Spinal cord (tissue), 10 donors: ENCODE measurements around the gene NR2C1. TPM values are rescaled to one million over a fixed set of nuclear protein-coding genes. Genes with fewer than 3 reads are reported as not detected.

ENCODE experiments used
- DNase-seq, 6 donors: peaks; one replicate each; pipeline versions ENCODE4 v3.0.0 to v3.0.0-alpha.2; 2013 to 2015; ENCODE audit warnings: low spot score in 6 of 6, low read depth in 4 of 6
- H3K27ac ChIP-seq: one replicate; pipeline ENCODE4 v1.5.1; 2013; ENCODE audit warnings: low read depth, low read length, control low read depth
- H3K27me3 ChIP-seq: one replicate; pipeline ENCODE4 v1.6.1; 2013; ENCODE audit warnings: low read length; ENCODE audit not compliant: control insufficient read depth, insufficient read depth
- H3K36me3 ChIP-seq: one replicate; pipeline ENCODE4 v1.6.1; 2013; ENCODE audit warnings: low read length; ENCODE audit not compliant: control insufficient read depth, insufficient read depth
- H3K4me1 ChIP-seq: one replicate; pipeline ENCODE4 v1.6.1; 2013; ENCODE audit warnings: low read length; ENCODE audit not compliant: control insufficient read depth, insufficient read depth
- H3K4me3 ChIP-seq: one replicate; pipeline ENCODE4 v1.5.1; 2013; ENCODE audit warnings: low read depth, low read length, control low read depth
- H3K9me3 ChIP-seq: one replicate; pipeline ENCODE4 v1.6.1; 2013; ENCODE audit warnings: low read length; ENCODE audit not compliant: control insufficient read depth, insufficient read depth
- WGBS: methylation state at CpG from one replicate; pipeline ENCODE4 v1.1.5; 2013; ENCODE audit warnings: missing lambda C conversion rate; ENCODE audit not compliant: insufficient coverage; 5-methylcytosine and 5-hydroxymethylcytosine counted together
- polyA plus RNA-seq, 2 donors: library from polyadenylated mRNA; unstranded; fragments of 120-200 nt; gene quantifications; one replicate each; pipeline ENCODE4 v1.2.1, GENCODE V29; 2013; ENCODE audit not compliant: insufficient read length in 2 of 2
- total RNA-seq, 2 donors: library from RNA; depleted of rRNA in 1 of 2; stranded (reverse); fragments of 120-200 nt in 1 of 2; fragments of >200 nt in 1 of 2; gene quantifications; one replicate each; pipeline versions ENCODE4 v1.2.3 to v1.2.4, GENCODE V29; 2013 to 2014
- donor health status: healthy.

NR2C1 gene
- total and polyA plus RNA-seq, 4 donors = 50.6 to 76.1 (median 69.2) TPM

GRCh38 chr12:95089462-95089861 lies 16.0 kb upstream of the NR2C1 start:
- no CpG with 5 or more reads among the region's 1 CpG for WGBS
- no peak overlapping the region for H3K27ac ChIP-seq
- H3K4me3 ChIP-seq = no peak overlapping the region
- no peaks in the 10 kb centered on the region for H3K4me1 ChIP-seq
- peaks cover 2% of the 10 kb centered on the region for H3K36me3 ChIP-seq
- DNase-seq = peak in 1 of 6 donors; percentile 21
- no peaks in the 10 kb centered on the region for H3K9me3 ChIP-seq
- no peaks in the 10 kb centered on the region for H3K27me3 ChIP-seq

- Histone ChIP-seq H3K27me3 (no peaks in the 10 kb centered on the region), H3K27ac (no peak overlapping the region), H3K9me3 (no peaks in the 10 kb centered on the region), H3K4me1 (no peaks in the 10 kb centered on the region), H3K36me3 (peaks cover 2% of the 10 kb centered on the region), H3K4me3 (no peak overlapping the region)
- no CpG with 5 or more reads among the region's 3 CpGs for WGBS
- DNase-seq = peak in 1 of 6 donors; percentile 18
Observed at GRCh38 chr12:95088379-95088778, 15.0 kb upstream of the NR2C1 start.

GRCh38 chr12:95085612-95086011 lies 12.2 kb upstream of the NR2C1 start:
- no peak overlapping the region for H3K27ac ChIP-seq
- no peaks in the 10 kb centered on the region for H3K36me3 ChIP-seq
- no peaks in the 10 kb centered on the region for H3K9me3 ChIP-seq
- DNase-seq = no peak
- H3K4me3 ChIP-seq = no peak overlapping the region
- no peaks in the 10 kb centered on the region for H3K27me3 ChIP-seq
- H3K4me1 ChIP-seq = no peaks in the 10 kb centered on the region

- DNase-seq = peak in 3 of 6 donors; percentile 17 to 85 (median 60)
- no peaks in the 10 kb centered on the region for H3K36me3 ChIP-seq
- no peak overlapping the region for H3K27ac ChIP-seq
- no peak overlapping the region for H3K4me3 ChIP-seq
- H3K4me1 ChIP-seq = no peaks in the 10 kb centered on the region
- H3K27me3 ChIP-seq = no peaks in the 10 kb centered on the region
- WGBS = no CpG with 5 or more reads among the region's 4 CpGs
- no peaks in the 10 kb centered on the region for H3K9me3 ChIP-seq
Observed at GRCh38 chr12:95083938-95084337, 10.5 kb upstream of the NR2C1 start.

- H3K36me3 ChIP-seq = no peaks in the 10 kb centered on the region
- H3K27me3 ChIP-seq = no peaks in the 10 kb centered on the region
- no peaks in the 10 kb centered on the region for H3K9me3 ChIP-seq
- H3K4me3 ChIP-seq = no peak overlapping the region
- H3K4me1 ChIP-seq = no peaks in the 10 kb centered on the region
- H3K27ac ChIP-seq = no peak overlapping the region
- DNase-seq = peak in 1 of 6 donors; percentile 15
Observed at GRCh38 chr12:95083471-95083870, 10.1 kb upstream of the NR2C1 start.

- peaks cover 1% of the 10 kb centered on the region for H3K4me1 ChIP-seq
- no peaks in the 10 kb centered on the region for H3K36me3 ChIP-seq
- H3K27ac ChIP-seq = no peak overlapping the region
- no peak for DNase-seq
- H3K4me3 ChIP-seq = no peak overlapping the region
- H3K9me3 ChIP-seq = no peaks in the 10 kb centered on the region
- H3K27me3 ChIP-seq = no peaks in the 10 kb centered on the region
- WGBS = 89% methylated on average over 4 of the region's 4 CpGs
Observed at GRCh38 chr12:95077341-95077740, 3.9 kb upstream of the NR2C1 start.

- Histone ChIP-seq H3K27ac (peak overlapping the region; percentile 64), H3K27me3 (no peaks in the 10 kb centered on the region), H3K9me3 (no peaks in the 10 kb centered on the region), H3K4me3 (no peak overlapping the region), H3K36me3 (no peaks in the 10 kb centered on the region), H3K4me1 (peaks cover 10% of the 10 kb centered on the region)
- peak in 1 of 6 donors; percentile 70 for DNase-seq
- WGBS = 64% methylated on average over 2 of the region's 5 CpGs
Observed at GRCh38 chr12:95074766-95075165, 1.3 kb upstream of the NR2C1 start.

GRCh38 chr12:95073698-95074520 lies 491 bp upstream of the NR2C1 start:
- no peak for DNase-seq
- Histone ChIP-seq H3K27me3 (no peaks in the 10 kb centered on the region), H3K4me3 (peak overlapping the region; percentile 93), H3K9me3 (no peaks in the 10 kb centered on the region), H3K4me1 (peaks cover 10% of the 10 kb centered on the region), H3K27ac (peak overlapping the region; percentile 93), H3K36me3 (no peaks in the 10 kb centered on the region)
- WGBS = 59% methylated on average over 16 of the region's 23 CpGs

- H3K4me3 ChIP-seq = no peak overlapping the region
- 60% methylated on average over 1 of the region's 1 CpG for WGBS
- no peak for DNase-seq
- H3K27me3 ChIP-seq = no peaks in the 10 kb centered on the region
- H3K27ac ChIP-seq = no peak overlapping the region
- peaks cover 3% of the 10 kb centered on the region for H3K36me3 ChIP-seq
- H3K9me3 ChIP-seq = no peaks in the 10 kb centered on the region
- H3K4me1 ChIP-seq = peaks cover 10% of the 10 kb centered on the region
Observed at GRCh38 chr12:95070378-95070777, 3.0 kb downstream of the NR2C1 start.
